ENCODE measurements around the gene NELFA. TPM values are rescaled to one million over a fixed set of nuclear protein-coding genes. Genes with fewer than 3 reads are reported as not detected.

Gene NELFA
- total RNA-seq, 1 experiment from 2014 or later = 56.1 TPM

DNA sequence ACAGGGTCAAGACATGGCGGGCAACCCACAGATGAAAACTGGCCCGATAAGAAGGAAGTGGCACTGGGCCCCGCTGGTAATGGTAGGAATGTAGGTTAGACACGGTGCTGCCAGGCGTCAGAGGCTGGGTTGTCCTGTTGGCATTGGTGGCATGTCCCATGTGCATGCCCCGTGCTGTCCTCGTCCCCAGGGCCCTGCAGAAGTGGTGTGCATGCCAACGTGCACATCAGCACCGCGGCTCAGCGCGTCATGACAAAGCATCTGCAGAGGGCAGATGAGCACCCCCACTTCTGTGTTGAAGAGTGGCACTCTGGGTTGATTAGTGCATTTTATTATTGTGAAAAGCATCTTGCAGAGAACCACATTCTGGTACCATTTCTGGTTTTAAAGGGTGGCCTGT, 35.6 kb downstream of the NELFA start:
- ChIA-PET CTCF (no interaction called here), POLR2A (no interaction called here), RAD21 (ENCODE audit: low non-redundant PET in 1 of 2, low total read pairs in 2 of 2, uncharacterized antibody in 2 of 2, unreplicated experiment in 2 of 2) (no interaction called here)
- no peaks in the 10 kb centered on the region for H3K9me3 ChIP-seq (ENCODE audit: control insufficient read depth in 1 of 2, insufficient read depth in 1 of 2, low read depth in 1 of 2, low read length in 2 of 2)
- H3K4me1 ChIP-seq (ENCODE audit: control insufficient read depth in 1 of 2, insufficient read depth in 2 of 2, low read length in 2 of 2) = no peaks in the 10 kb centered on the region
- no TSS peak for BruUV-seq (replicated peaks)
- ATAC-seq = no peak
- H3K4me2 ChIP-seq (ENCODE audit: low read length) = no peak overlapping the region
- H3K9ac ChIP-seq (ENCODE audit: low read length) = no peak overlapping the region
- H4K20me1 ChIP-seq (ENCODE audit: insufficient read depth) = no peaks in the 10 kb centered on the region
- TF ChIP-seq SIN3A (IDR thresholded peaks at IDR 0.05; ENCODE audit: low read depth) (no peak), CEBPB (IDR thresholded peaks at IDR 0.05; ENCODE audit: low read depth) (no peak), ZFX (IDR thresholded peaks at IDR 0.05) (no peak), MAX (IDR thresholded peaks at IDR 0.05) (no peak), FOSL1 (IDR thresholded peaks at IDR 0.05; ENCODE audit: low read depth) (no peak), SP1 (IDR thresholded peaks at IDR 0.05; ENCODE audit: low read depth) (no peak), EGR1 (IDR thresholded peaks at IDR 0.05; ENCODE audit: low read depth) (no peak)
- TF ChIP-seq, protein P1, sequence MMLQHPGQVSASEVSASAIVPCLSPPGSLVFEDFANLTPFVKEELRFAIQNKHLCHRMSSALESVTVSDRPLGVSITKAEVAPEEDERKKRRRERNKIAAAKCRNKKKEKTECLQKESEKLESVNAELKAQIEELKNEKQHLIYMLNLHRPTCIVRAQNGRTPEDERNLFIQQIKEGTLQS (IDR thresholded peaks at IDR 0.05) = no peak
- TF ChIP-seq, protein P2, sequence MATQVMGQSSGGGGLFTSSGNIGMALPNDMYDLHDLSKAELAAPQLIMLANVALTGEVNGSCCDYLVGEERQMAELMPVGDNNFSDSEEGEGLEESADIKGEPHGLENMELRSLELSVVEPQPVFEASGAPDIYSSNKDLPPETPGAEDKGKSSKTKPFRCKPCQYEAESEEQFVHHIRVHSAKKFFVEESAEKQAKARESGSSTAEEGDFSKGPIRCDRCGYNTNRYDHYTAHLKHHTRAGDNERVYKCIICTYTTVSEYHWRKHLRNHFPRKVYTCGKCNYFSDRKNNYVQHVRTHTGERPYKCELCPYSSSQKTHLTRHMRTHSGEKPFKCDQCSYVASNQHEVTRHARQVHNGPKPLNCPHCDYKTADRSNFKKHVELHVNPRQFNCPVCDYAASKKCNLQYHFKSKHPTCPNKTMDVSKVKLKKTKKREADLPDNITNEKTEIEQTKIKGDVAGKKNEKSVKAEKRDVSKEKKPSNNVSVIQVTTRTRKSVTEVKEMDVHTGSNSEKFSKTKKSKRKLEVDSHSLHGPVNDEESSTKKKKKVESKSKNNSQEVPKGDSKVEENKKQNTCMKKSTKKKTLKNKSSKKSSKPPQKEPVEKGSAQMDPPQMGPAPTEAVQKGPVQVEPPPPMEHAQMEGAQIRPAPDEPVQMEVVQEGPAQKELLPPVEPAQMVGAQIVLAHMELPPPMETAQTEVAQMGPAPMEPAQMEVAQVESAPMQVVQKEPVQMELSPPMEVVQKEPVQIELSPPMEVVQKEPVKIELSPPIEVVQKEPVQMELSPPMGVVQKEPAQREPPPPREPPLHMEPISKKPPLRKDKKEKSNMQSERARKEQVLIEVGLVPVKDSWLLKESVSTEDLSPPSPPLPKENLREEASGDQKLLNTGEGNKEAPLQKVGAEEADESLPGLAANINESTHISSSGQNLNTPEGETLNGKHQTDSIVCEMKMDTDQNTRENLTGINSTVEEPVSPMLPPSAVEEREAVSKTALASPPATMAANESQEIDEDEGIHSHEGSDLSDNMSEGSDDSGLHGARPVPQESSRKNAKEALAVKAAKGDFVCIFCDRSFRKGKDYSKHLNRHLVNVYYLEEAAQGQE (IDR thresholded peaks at IDR 0.05; ENCODE audit: low read depth) = no peak
- TF ChIP-seq, protein P3, sequence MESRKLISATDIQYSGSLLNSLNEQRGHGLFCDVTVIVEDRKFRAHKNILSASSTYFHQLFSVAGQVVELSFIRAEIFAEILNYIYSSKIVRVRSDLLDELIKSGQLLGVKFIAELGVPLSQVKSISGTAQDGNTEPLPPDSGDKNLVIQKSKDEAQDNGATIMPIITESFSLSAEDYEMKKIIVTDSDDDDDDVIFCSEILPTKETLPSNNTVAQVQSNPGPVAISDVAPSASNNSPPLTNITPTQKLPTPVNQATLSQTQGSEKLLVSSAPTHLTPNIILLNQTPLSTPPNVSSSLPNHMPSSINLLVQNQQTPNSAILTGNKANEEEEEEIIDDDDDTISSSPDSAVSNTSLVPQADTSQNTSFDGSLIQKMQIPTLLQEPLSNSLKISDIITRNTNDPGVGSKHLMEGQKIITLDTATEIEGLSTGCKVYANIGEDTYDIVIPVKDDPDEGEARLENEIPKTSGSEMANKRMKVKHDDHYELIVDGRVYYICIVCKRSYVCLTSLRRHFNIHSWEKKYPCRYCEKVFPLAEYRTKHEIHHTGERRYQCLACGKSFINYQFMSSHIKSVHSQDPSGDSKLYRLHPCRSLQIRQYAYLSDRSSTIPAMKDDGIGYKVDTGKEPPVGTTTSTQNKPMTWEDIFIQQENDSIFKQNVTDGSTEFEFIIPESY (IDR thresholded peaks at IDR 0.05; ENCODE audit: extremely low read depth, insufficient replicate concordance, low read length) = no peak
- peaks cover 21% of the 10 kb centered on the region for H3K79me2 ChIP-seq (ENCODE audit: insufficient read depth, low read length)
- H2AFZ ChIP-seq (ENCODE audit: low read depth, low read length, poor library complexity, severe bottlenecking) = no peak overlapping the region
- intact Hi-C loops (cut with micrococcal nuclease) = no loop called here
- H3K27me3 ChIP-seq (ENCODE audit: insufficient read depth, low read length) = no peaks in the 10 kb centered on the region
- no peak overlapping the region for H3K4me3 ChIP-seq (replicated peaks in 1 of 2; ENCODE audit: low read depth in 1 of 2, low read length in 2 of 2)
- H3K27ac ChIP-seq (ENCODE audit: low read depth, low read length) = no peak overlapping the region
- DNase-seq (ENCODE audit: low read depth, low spot score) = no peak
- no peaks in the 10 kb centered on the region for H3K9me2 ChIP-seq (ENCODE audit: insufficient read depth)
- H3K36me3 ChIP-seq (ENCODE audit: control insufficient read depth in 1 of 2, insufficient read depth in 2 of 2, low read length in 2 of 2) = peaks cover 29 to 44% of the 10 kb centered on the region in 2 experiments

Measured in HCT116 (cell line).